NCI-H2227 (cell line): ENCODE data around the gene ANAPC2.

Experiments used
- DNase-seq: peaks from one replicate; lab custom pipeline; 2025; ENCODE audit not compliant: unreplicated experiment; lab: John Stamatoyannopoulos, UW

The ANAPC2 gene

GRCh38 chr9:137215196-137215986 is 27.0 kb upstream of the ANAPC2 start:
- no peak for DNase-seq

GRCh38 chr9:137214620-137215019 is 26.3 kb upstream of the ANAPC2 start:
- no peak for DNase-seq

- DNase-seq: no peak
Measured at GRCh38 chr9:137213160-137214060, 25.1 kb upstream of the ANAPC2 start.

- DNase-seq: no peak
Measured at GRCh38 chr9:137212520-137212919, 24.2 kb upstream of the ANAPC2 start.

- no peak for DNase-seq
Measured at GRCh38 chr9:137211532-137211931, 23.2 kb upstream of the ANAPC2 start.

- no peak for DNase-seq
Measured at GRCh38 chr9:137206602-137207001, 18.2 kb upstream of the ANAPC2 start.

- DNase-seq: peak; percentile 90
Measured at GRCh38 chr9:137205126-137206069, 17.0 kb upstream of the ANAPC2 start, which contains the start of the genes NDOR1 and TMEM203. Gene NDOR1 (plus strand): TSS chr9:137205700. CDS start chr9:137205778, 78 bp downstream. Gene TMEM203 (minus strand): TSS chr9:137205648. CDS start chr9:137205414, 234 bp downstream.

GRCh38 chr9:137204731-137205125 is 16.4 kb upstream of the ANAPC2 start:
- no peak for DNase-seq

GRCh38 chr9:137202966-137203365 is 14.6 kb upstream of the ANAPC2 start:
- no peak for DNase-seq

- DNase-seq: no peak
Measured at GRCh38 chr9:137201205-137201868, 13.0 kb upstream of the ANAPC2 start.

GRCh38 chr9:137200311-137201204 is 12.2 kb upstream of the ANAPC2 start, which contains the start of gene TPRN:
Gene TPRN (minus strand): TSS chr9:137200741. CDS start chr9:137200711, 30 bp downstream.
- peak; percentile 97 for DNase-seq

- DNase-seq: peak; percentile 18
Measured at GRCh38 chr9:137199411-137200121, 11.2 kb upstream of the ANAPC2 start.

GRCh38 chr9:137198902-137199283 is 10.5 kb upstream of the ANAPC2 start:
- no peak for DNase-seq

GRCh38 chr9:137198051-137198901 is 9.9 kb upstream of the ANAPC2 start:
- DNase-seq: no peak

GRCh38 chr9:137195525-137196220 is 7.3 kb upstream of the ANAPC2 start:
- DNase-seq: no peak

- DNase-seq: no peak
Measured at GRCh38 chr9:137194909-137195308, 6.5 kb upstream of the ANAPC2 start.

GRCh38 chr9:137194388-137194787 is 6.0 kb upstream of the ANAPC2 start:
- DNase-seq: no peak
